ENCODE measurements around the gene DMTF1.
"Not testable (repeated sequence)": the region's sequence is repeated elsewhere in the genome, so short reads cannot be mapped to it uniquely, and the experiment has no call there.

DMTF1 gene

DNA sequence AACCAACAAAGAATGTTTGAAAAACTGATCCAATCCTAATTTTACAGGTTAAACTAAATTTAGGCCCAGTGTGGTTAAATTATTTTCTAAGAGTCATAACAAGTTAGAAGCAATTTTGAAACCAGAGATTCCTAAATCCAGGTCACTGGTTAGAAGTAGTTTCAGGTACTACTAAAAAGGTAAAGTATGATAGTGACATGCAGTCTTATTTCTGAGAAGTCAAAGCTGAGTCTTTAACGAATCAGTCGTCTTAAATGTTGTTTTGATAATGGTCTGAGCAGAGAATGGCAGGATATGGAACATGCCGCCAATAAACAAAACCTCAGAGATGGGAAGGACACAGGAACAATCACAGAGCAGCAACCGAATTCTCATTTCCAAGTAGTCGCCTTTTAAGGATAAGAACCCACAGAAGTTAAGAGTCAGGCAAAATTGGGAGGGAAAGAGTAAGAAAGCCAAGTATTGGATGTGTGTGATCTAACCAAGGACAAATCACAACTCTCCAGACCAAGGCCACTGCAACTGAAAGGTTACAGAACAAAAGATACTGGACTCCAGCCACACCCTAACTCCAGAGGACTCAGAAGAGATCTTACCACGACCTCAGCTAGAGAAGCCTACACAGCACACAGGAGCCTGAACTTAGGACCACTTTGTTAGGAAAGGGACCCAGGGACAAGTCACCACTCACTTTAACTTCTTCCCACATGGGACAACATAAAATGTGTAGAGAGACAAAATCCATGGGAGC lies 47.6 kb downstream of the DMTF1 start:
- no peak for DNase-seq (ENCODE audit: low read depth)

DNA sequence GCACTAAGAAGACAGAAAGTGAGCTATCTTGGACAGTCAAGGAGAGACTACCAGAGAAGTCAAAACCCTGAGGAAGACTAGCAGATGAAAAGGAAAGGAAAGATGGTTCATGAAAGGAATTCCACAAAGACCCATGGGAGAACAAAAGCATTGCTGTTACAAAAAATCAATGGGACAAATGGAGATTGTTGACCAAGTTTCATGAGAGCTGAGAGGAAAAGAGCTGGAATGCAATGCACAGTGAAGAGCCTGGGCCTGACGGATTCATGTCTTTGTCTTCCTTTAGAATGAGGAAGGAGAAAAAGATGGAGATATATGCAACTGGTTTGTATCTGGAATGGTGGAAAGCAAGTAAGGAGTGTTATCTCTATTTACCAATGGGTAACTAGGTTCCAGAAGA lies 50.0 kb downstream of the DMTF1 start:
- DNase-seq (ENCODE audit: low read depth): no peak

DNA sequence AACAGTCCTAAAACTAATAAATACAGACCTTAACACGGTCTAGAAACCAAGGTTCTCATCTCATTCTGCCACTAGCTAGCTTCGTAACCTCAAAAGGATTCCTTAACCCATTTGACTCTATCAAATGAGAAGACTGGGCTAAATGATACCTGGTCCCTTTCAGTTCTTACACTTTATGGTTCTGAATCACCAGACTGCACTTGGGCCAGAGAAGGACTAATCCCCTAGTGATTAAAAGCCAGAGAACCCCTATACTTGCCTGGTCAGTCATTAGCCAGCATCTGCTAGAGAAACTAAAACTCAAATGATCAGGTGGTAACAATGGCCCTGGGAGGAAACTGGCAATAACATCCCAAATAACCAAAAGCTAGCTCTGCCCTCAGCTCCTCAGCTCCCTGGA lies 50.5 kb downstream of the DMTF1 start:
- DNase-seq (ENCODE audit: low read depth): no peak

DNA sequence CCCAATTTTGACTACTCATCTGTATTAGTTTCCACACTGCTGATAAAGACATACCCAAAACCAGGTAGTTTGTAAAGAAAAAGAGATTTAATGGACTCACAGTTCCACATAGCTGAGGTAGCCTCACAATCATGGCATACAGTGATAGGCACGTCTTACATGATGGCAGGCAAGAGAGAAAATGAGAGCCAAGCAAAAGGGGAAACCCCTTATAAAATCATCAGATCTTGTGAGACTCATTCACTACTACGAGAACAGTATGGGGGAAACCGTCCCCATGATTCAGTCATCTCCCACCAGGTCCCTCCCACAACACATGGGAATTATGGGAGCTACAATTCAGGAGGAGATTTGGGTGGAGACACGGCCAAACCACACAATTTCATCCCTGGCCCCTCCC lies 51.7 kb downstream of the DMTF1 start:
- DNase-seq (ENCODE audit: low read depth): not testable (repeated sequence)

DNA sequence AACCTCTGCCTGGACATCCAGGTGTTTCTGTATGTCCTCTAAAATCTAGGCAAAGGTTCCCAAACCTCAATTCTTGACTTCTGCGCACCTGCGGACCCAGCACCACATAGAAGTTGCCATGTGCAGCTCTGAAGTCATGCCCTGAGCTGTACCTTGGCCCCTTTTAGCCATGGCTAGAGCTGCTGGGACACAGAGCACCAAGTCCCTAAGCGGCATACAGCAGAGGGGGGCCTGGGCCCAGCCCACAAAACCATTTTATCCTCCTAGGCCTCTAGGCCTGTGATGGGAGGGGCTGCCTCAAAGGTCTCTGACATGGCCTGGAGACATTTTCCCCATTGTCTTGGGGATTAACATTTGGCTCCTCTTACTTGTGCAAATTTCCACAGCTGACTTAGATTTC lies 52.7 kb downstream of the DMTF1 start:
- DNase-seq (ENCODE audit: low read depth): no peak

DNA sequence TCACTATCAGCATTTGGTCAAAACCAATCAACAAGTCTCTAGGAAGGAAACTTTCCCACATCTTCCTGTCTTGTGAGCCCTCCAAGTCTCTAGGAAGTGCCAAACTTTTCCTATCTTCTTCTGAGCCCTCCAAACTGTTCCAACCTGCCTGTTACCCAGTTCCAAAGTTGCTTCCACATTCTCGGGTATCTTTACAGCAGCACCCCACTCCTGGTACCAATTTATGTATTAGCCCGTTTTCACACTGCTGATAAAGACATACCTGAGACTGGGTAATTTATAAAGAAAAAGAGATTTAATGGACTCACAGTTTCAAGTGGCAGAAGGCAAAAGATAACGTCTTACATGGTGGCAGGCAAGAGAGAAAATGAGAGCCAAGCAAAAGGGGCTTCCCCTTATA lies 53.4 kb downstream of the DMTF1 start:
- not testable (repeated sequence) for DNase-seq (ENCODE audit: low read depth)

DNA sequence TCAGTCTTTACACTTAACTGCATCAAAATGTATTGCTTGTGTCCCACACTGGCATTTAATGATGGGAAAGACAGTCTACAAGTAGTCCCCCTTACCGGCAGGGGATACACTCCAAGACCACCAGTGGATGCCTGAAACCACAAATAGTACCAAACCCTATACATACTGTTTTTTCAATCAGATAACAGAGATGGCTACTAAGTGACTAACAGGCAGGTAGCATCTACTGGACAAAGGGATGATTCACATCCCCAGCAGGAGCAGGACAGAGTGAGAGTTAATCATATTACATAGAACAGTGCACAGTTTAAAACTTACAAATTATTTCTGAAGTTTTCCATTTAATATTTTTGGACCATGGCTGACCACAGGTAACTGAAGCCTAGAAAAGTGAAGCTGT lies 54.1 kb downstream of the DMTF1 start:
- DNase-seq (ENCODE audit: low read depth): no peak

DNA sequence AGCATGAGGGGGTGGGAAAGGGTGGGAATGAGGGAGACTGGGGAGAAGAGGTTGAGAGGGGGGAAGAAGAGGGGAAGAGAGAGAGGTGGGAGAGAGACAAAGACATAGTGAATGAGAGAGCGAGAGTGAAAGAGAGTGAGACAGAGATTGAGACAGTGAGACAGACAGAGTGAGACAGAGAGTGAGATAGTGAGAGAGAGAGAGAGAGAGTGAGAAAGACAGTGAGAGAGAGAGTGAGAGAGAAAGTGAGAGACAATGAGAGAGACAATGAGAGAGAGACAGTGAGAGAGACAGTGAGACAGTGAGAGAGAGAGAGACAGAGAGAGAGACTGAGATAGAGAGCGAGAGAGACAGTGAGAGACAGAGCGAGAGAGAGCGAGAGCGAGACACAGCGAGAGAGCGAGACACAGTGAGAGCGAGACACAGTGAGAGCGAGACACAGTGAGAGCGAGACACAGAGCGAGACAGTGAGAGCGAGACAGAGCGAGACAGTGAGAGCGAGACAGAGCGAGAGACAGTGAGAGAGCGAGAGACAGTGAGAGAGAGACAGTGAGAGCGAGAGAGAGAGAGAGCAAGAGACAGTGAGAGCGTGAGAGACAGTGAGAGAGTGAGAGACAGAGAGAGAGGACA lies 57.2 kb downstream of the DMTF1 start:
- no peak for DNase-seq (ENCODE audit: low read depth)

DNA sequence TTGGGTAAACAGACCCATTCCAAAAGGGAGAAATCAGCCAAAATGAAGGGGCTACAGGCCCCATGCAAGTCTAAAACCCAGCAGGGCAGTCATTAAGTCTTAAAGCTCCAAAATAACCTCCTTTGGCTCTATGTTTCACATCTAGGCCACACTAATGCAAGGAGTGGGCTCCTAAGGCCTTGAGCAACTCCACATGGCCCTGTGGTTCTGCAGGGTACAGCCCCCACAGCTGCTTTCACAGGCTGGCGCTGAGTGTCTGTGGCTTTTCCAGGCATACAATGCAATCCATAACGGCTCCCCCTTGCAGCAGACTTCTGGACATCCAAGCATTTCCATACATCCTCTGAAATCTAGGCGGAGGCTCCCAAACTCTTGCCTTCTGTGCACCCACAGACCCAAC lies 58.3 kb downstream of the DMTF1 start:
- DNase-seq (ENCODE audit: low read depth): no peak

DNA sequence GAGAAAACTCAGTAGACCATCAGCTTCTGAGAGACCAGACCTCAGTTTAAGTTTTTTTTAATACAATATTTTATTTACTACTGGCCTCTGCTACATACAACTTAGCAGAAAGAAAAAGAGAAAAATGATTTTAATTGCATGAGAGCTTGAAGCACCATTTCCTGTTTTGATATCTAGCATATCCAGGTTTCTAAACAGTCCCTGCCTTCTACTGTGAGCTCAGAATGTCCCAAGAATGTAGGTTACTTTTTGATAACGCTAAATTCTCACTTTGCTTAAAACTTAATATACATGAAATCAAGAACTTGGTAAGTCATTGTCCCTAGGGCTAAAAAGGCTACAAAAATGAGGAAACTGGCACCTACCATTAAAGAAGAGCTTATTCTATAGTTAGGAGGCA lies 60.2 kb downstream of the DMTF1 start:
- no peak for DNase-seq (ENCODE audit: low read depth)

DNA sequence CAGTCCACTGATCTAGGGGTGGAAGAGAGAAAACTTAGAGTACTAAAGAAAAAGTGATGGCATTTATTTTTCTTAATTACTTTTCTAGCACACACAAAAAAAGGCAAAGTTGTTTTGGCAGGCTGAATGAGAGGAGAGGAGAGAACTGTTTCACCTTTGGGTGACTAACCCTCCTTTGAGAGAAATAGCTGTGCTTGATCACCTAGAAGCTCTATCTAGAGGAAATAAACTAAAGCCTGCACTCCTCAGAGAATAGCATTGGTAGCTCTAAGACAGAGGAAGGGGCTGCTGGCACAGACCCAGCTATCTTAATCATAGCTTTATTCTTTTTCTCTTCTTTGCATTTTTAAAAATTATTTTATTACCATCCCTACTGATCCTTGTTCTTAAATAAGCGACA lies 61.0 kb downstream of the DMTF1 start:
- no peak for DNase-seq (ENCODE audit: low read depth)

DNA sequence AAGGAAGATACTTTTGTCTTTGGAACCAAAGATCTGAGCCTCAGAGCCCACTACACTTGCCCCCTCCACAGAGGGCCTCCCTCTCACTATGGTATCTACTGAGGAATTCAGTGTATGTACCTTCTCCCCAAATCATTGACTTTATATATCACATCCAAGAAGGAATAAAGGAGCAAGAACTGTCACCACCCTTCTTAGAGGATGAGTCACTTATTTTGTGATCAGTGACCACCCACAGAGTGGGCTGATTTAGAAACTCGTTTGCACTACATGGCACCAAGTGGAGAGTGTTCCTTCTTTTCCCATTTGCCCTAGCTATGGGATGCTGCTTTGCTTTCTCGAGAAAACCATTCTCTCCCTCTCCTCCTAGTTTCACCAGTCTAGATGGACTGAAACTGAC lies 61.6 kb downstream of the DMTF1 start:
- no peak for DNase-seq (ENCODE audit: low read depth)

DNA sequence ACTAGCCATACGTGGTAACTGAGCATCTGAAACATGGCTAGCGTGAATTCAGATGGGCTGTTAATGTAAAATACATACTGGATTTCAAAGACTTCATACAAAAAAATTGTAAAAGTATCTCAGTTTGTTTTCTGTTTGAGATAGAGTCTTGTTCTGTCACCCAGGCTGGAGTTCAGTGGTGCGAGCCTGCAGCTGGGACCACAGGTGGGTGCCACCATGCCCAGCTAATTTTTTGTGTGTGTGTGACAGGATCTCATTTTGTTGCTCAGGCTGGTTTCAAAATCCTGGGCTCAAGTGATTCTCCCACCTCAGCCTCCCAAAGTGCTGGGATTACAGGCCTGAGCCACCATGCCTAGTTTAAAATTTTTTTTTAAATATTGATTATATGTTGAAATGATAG lies 62.8 kb downstream of the DMTF1 start:
- DNase-seq (ENCODE audit: low read depth): no peak

DNA sequence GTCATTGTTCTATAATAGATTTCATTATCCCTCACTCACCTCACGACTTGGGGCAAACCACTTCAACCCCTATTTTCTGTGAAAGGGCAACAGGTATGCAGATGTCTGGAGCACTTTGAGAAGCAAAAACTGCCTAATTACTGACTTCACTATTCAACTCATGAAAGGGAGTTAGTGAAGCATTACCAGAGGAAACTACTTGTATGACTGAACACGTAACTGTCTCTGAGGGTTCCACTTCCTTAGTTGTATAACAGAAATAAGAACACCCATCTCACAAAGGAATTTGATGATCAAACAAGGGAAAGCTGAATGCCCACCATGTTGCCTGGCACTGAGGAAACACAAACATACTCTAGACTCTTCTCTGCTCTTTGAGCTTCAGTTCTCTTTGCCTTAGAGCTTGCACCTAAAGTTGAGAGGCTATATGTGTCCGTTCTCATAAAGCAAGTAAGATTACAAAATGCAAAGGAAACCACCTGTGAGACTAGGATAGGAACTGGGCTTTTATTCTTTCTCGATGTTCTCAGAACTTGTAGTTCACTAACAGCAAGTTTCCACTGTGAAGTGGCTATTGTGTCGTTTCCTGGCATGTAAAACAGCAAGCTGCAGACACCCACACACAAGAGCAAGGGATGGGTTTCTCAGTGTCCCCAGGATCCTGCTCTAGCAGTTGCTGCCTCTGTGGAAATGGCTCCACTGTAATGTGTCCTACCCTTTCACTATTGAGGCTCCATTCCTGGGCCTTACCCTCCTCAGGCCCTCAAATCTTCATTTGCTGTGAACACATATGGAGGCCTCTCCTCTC lies 64.7 kb downstream of the DMTF1 start:
- no peak for DNase-seq (ENCODE audit: low read depth)

DNA sequence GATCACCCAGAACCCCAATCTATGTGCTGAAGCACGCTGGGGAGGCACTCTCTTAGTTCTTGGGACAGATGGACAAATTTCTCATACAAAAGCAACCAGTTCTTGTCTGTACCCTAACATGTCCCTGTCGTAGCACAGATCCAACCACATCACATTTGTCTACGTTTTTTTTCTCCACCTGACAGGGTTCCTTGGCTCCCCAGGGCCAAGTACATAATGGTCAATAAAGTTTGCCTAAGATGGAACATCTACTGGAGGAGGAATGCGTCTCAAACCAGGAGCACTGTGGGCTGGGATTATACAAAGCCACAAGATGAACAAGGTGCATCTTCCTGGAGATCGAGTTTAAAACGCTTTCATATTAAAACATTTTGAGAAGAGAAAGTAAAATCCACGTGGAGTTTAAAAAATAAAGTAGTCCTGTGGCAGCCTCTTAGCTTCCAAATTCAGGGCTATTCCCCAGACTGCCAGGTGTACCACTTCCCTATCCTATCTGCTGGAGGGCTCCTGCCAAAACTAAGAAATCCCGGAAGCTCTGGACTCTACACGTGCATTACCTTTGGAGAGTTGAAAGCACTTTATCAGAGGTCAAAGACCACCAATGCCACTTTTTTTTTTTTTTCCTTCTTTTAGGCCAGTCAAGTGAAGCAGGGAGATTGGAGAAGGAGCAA lies 65.9 kb downstream of the DMTF1 start:
- no peak for DNase-seq (ENCODE audit: low read depth)

DNA sequence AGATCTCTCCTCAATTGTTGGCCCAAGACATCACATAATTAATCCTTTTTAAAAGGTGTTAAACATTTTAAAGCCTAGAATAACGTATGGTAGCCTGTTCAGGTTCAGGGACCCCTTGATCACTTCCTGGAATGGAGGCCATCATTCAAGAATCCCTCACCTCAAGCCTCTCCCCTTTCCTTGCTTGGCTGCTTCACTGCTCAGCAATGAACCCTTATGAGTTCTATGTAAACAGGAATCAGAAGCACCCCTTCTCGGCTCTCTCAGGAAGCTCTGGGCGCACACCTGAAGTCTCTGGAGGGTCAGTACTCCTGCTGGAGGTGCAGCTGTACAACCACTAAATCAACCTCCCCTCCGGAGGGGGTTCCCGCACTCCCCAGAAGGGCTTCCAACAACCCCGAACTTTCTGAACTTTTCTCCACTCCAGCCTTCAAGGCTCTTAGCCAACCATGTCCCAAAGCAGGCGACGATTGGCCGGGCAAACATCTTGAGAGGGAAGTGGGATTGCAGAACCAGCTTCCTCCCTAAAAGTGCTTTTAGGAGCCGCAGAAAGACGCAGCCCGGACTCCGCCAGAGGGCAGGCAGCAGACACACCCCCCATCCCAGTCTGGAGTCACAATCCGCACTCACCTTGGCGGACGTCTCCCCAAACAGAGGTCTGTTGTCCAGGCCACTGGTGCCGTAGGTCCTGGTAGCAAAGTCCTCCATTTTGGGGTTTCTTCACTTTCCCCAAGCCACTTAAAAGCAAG lies 66.7 kb downstream of the DMTF1 start:
- no peak for DNase-seq (ENCODE audit: low read depth)

DNA sequence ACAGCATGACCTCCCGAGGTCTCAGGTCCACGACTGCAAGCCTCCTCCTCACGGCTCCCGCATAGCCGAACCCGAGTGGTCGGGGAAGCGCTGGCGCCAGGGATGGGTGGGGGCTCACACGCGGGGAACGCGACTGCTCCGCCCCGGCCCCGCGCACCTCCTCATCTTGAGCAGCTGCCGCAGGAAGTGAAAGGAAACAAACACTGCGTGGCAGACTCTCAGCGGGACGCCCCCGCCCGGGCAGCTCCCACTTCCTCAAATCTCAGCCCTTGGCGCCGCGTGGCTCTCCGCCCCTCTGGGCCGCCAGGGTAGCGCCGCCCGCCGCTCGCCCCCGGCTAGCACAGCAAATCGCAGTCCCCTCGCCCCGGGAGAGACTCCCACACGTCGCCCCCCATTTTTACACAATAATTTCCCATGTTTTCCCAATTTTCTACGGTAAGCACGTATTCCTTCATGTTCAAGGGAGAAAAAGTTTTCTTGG lies 67.3 kb downstream of the DMTF1 start, which contains the start of gene TMEM243:
TSS of gene TMEM243 (minus strand) at position 188 of the 481 bp plus-strand sequence. CDS start 229 bp downstream, outside the sequence.
- peak; percentile 48 for DNase-seq (ENCODE audit: low read depth)

DNA sequence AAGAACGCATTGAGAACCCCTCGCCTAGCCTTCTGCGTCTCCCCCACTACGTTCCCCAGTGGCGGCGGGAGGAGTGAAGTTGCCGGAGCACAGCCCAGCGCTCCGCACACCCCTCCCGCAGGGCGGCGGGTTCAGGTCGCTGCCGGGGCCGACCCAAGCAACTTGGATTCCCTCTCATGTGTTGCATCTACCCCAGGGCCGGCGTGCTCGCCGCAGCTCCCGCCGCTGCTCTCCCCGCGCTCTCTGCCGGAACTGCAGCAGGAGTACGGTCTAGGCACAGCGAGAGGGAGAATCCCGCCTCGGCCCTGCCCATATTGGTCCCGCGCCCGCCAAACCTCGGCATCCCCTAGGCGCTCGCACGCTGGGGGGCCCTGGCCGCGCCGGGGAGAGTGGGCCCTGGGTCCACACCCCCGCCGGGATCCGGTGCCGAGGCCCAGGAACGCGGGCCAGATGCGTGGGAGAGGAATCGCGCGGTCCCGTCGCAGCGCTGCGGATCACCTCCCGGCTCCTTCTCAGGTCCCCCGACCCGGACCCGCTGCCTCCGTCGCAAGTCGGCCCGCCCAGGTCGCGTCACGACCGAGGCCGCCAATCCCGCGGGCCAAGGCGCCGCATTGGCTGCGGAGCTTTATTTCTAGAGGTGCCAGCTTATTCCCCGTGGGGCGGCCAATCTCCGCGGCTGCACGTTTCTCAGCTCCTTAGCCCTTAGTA lies 67.9 kb downstream of the DMTF1 start:
- DNase-seq (ENCODE audit: low read depth): peak; percentile 59

DNA sequence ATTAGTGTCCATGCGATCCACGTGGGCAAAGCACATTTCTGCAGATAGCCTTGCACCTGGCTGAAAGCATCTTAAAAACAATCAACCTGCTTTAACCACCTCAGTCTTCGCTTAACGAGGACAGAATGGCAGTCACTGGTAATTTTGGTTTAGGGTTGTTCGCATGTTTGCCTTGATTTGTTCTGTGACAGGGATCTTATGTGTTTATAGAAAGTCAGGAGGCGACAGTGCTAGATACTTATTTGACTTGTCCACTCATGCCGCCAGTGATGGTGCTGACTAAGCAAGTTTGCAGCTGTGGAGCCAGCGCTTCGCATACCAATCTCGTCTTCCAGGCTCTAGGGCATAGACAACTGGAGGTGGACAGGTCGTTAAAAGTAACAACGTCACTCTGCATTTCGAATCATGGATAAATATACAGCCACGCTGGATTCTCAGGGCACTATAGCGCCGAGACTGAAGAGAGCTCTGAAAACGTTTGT lies 68.5 kb downstream of the DMTF1 start:
- DNase-seq (ENCODE audit: low read depth): no peak

DNA sequence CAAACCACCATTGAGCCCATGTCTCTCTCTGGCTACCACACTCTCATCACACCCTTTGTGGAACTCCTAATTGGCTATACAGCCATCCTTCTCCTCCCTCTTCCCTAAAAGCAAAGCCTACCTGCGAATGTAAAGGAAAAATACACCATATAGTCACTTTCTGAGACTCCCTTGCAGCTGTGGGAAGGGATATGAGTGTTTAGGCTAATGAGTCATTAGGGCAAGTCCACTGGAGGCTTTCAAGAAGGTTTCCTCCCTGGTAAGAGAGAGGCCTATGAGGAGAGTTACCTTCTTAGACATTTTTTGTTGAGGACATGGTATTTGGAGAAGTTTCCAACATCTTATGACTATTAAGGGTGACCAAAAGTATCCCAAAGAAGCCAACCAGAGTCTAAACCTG lies 71.4 kb downstream of the DMTF1 start:
- DNase-seq (ENCODE audit: low read depth): no peak

DNA sequence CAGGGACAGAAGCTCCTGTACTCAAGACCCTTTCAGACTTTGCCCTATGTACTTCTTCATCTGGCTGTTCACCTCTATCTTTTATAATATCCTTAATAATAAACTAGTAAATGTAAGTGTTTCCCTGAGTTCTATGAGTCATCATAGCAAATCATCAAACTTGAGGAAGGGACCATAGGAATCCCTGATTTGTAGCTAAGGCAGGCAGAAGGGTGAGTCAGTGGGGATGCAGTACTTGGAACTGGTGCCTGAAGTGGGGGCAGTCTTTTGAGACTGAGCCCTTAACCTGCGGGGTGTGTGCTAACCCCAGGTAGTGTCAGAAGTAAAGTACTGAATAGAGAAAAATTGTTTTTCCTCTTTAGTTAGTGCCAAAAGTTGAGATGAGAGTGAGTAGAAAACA lies 73.4 kb downstream of the DMTF1 start:
- no peak for DNase-seq (ENCODE audit: low read depth)
